ENCODE measurements around the gene LINS1. TPM values are rescaled to one million over a fixed set of nuclear protein-coding genes. Genes with fewer than 3 reads are reported as not detected.
A peak's percentile ranks its signal among the peaks of the same experiment; 100 is the strongest.

The LINS1 gene
- total and polyA plus RNA-seq, 10 of the 15 experiments (the other 5 are each of a cell fraction or from before 2014, with no cell fraction given): 13.5 to 33.1 (median 20.3) TPM

DNA sequence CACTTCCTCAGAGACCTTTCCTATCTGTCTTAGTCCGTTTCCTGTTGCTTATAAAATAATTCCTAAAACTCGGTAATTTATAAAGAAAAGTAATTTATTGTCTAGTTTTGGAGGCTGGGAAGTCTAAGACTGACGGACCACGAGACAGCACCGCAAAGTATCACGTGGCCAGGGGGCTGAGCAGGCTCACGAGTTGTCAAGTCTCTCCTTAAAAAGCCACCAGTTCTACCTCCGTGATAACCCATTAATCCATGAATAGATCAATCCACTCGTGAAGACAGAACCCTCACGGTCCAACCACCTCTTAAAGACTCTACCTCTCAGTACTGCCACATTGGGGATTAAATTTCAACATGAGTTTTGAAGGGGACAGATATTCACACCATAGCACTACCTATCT lies 821 bp downstream of the LINS1 start:
- peak overlapping the region; percentile 91 for H3K9ac ChIP-seq (ENCODE audit: control insufficient read depth, insufficient read depth, low read length)
- CTCF ChIA-PET: interaction anchor here (1.0 kb wide), 1 partner anchor 8 kb away, joined by 3 read pairs; no protein-coding TSS in a partner anchor
- TF ChIP-seq MXI1 (IDR thresholded peaks at IDR 0.05; ENCODE audit: low read depth, low read length): peak; percentile 78
- TF ChIP-seq TBL1XR1 (IDR thresholded peaks at IDR 0.05; ENCODE audit: low read depth, low read length): no peak
- peak; percentile 74 for TF ChIP-seq USF1 (IDR thresholded peaks at IDR 0.05; ENCODE audit: borderline replicate concordance, extremely low read length, insufficient read depth, low read depth, low read length)
- TF ChIP-seq, protein P1, sequence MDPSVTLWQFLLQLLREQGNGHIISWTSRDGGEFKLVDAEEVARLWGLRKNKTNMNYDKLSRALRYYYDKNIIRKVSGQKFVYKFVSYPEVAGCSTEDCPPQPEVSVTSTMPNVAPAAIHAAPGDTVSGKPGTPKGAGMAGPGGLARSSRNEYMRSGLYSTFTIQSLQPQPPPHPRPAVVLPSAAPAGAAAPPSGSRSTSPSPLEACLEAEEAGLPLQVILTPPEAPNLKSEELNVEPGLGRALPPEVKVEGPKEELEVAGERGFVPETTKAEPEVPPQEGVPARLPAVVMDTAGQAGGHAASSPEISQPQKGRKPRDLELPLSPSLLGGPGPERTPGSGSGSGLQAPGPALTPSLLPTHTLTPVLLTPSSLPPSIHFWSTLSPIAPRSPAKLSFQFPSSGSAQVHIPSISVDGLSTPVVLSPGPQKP (IDR thresholded peaks at IDR 0.05; ENCODE audit: low read depth, low read length): no peak
- TF ChIP-seq, protein P2, sequence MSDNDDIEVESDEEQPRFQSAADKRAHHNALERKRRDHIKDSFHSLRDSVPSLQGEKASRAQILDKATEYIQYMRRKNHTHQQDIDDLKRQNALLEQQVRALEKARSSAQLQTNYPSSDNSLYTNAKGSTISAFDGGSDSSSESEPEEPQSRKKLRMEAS (IDR thresholded peaks at IDR 0.05; ENCODE audit: low read depth, low read length): peak; percentile 52; the same call in 1 of the 2 replicates
- peak; percentile 45 to 56; a peak in 2 of 4 replicates for TF ChIP-seq BHLHE40 (IDR thresholded peaks at IDR 0.05; ENCODE audit: borderline replicate concordance in 1 of 2, low read depth in 2 of 2, low read length in 1 of 2)
- TF ChIP-seq ZBTB40 (IDR thresholded peaks at IDR 0.05; ENCODE audit: borderline replicate concordance): no peak
- TF ChIP-seq EP300 (IDR thresholded peaks at IDR 0.05; ENCODE audit: borderline replicate concordance in 1 of 2, control insufficient read depth in 1 of 2, low read depth in 2 of 2, low read length in 2 of 2): peak in 1 of 2 experiments; percentile 32; a peak in 1 of 4 replicates
- peak; percentile 95 for TF ChIP-seq RAD51 (IDR thresholded peaks at IDR 0.05)
- TF ChIP-seq PKNOX1 (IDR thresholded peaks at IDR 0.05): peak; percentile 26; the same call in 1 of the 2 replicates
- TF ChIP-seq, protein P3, sequence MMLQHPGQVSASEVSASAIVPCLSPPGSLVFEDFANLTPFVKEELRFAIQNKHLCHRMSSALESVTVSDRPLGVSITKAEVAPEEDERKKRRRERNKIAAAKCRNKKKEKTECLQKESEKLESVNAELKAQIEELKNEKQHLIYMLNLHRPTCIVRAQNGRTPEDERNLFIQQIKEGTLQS (IDR thresholded peaks at IDR 0.05; ENCODE audit: borderline replicate concordance, extremely low read depth, low read depth, low read length): 0 out of 2 replicates have a peak, but pooled peaks have one; percentile 29
- TF ChIP-seq, protein P4, sequence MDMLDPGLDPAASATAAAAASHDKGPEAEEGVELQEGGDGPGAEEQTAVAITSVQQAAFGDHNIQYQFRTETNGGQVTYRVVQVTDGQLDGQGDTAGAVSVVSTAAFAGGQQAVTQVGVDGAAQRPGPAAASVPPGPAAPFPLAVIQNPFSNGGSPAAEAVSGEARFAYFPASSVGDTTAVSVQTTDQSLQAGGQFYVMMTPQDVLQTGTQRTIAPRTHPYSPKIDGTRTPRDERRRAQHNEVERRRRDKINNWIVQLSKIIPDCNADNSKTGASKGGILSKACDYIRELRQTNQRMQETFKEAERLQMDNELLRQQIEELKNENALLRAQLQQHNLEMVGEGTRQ (IDR thresholded peaks at IDR 0.05; ENCODE audit: borderline replicate concordance, low read depth, low read length): peak; percentile 65
- TF ChIP-seq ZNF207 (IDR thresholded peaks at IDR 0.05; ENCODE audit: borderline replicate concordance): no peak

More for the DNA sequence above, 821 bp downstream of the LINS1 start:
- WGBS (ENCODE audit: insufficient coverage, insufficient replicate concordance, low lambda C conversion rate, missing lambda C conversion rate): 0% methylated on average over 10 of the region's 10 CpGs
- Histone ChIP-seq H3K9me3 (replicated peaks; ENCODE audit: control insufficient read depth, insufficient read depth, low read length) (no peaks in the 10 kb centered on the region), H3K36me3 (ENCODE audit: control insufficient read depth in 2 of 2, insufficient read depth in 2 of 2, low read length in 1 of 2) (no peaks in the 10 kb centered on the region), H3K79me2 (ENCODE audit: control insufficient read depth, insufficient read depth, low read length) (peaks cover 77% of the 10 kb centered on the region), H3K27me3 (replicated peaks in 1 of 2; ENCODE audit: control insufficient read depth in 2 of 2, insufficient read depth in 2 of 2, low read length in 1 of 2) (no peaks in the 10 kb centered on the region), H3K27ac (ENCODE audit: control insufficient read depth, insufficient read depth) (peak overlapping the region; percentile 83), H3K4me1 (ENCODE audit: control insufficient read depth, insufficient read depth, low read length) (peaks cover 19% of the 10 kb centered on the region), H4K20me1 (ENCODE audit: control insufficient read depth, insufficient read depth) (no peaks in the 10 kb centered on the region), H2AFZ (ENCODE audit: control insufficient read depth, low read depth, low read length) (peak overlapping the region; percentile 93), H3K4me2 (ENCODE audit: control insufficient read depth, insufficient read depth) (peak overlapping the region; percentile 97), H3K4me3 (peak overlapping the region; percentile 98)
- POLR2A ChIA-PET: no interaction called here
- SMC1A ChIA-PET (ENCODE audit: uncharacterized antibody, unreplicated experiment): no interaction called here
- no peak for DNase-seq (ENCODE audit: low read depth, low spot score)
- no peak for FAIRE-seq
- RAD21 ChIA-PET (ENCODE audit: unreplicated experiment): no interaction called here
- BruUV-seq (replicated peaks): TSS peak; percentile 58
- intact Hi-C loops (cut with micrococcal nuclease; ENCODE audit: unreplicated experiment) (loop anchor here (5.0 kb wide), 1 partner anchor 1051 kb away; the partner anchor contains the start of gene TM2D3), in situ Hi-C loops (cut with MboI) (loop anchor here (25.0 kb wide), 1 partner anchor 1339 kb away; the partner anchor contains the start of gene LRRC28)
- ATAC-seq: no peak
